Aorta (tissue), 5 donors: ENCODE results near the gene UQCRQ. TPM values are rescaled to one million over a fixed set of nuclear protein-coding genes. Genes with fewer than 3 reads are reported as not detected.

Source experiments
- ATAC-seq: fragments of 200-7000 bp; cut with Tn5 transposase; one replicate; pipeline ENCODE4 v1.9.1; 2022; ENCODE audit warnings: moderate library complexity; ENCODE audit not compliant: low FRiP score
- DNase-seq, 2 donors: peaks; one replicate each; pipeline ENCODE4 v3.0.0-alpha.2; 2020
- H3K27ac ChIP-seq, 2 donors: one replicate each; pipeline ENCODE4 v1.5.1; 2013; ENCODE audit warnings: low read length in 2 of 2, mild to moderate bottlenecking in 2 of 2, moderate library complexity in 2 of 2, control low read depth in 1 of 2, inconsistent platforms in 1 of 2, low read depth in 1 of 2
- H3K27me3 ChIP-seq, 2 donors: one replicate each; pipeline ENCODE4 v1.6.1; 2013; ENCODE audit warnings: control low read depth in 1 of 2, low read length in 1 of 2, mild to moderate bottlenecking in 1 of 2, moderate library complexity in 1 of 2; ENCODE audit not compliant: insufficient read depth in 2 of 2, control insufficient read depth in 1 of 2
- H3K36me3 ChIP-seq, 2 donors: one replicate each; pipeline ENCODE4 v1.6.1; 2013; ENCODE audit warnings: control low read depth in 1 of 2, low read length in 1 of 2, mild to moderate bottlenecking in 1 of 2; ENCODE audit not compliant: insufficient read depth in 2 of 2, control insufficient read depth in 1 of 2
- H3K4me1 ChIP-seq, 2 donors: one replicate each; pipeline ENCODE4 v1.6.1; 2013; ENCODE audit warnings: low read length in 2 of 2, control low read depth in 1 of 2, mild to moderate bottlenecking in 1 of 2, moderate library complexity in 1 of 2; ENCODE audit not compliant: insufficient read depth in 2 of 2, control insufficient read depth in 1 of 2
- H3K4me3 ChIP-seq, 2 donors: one replicate each; pipeline ENCODE4 v1.5.1; 2013; ENCODE audit warnings: low read length in 2 of 2, control low read depth in 1 of 2, mild to moderate bottlenecking in 1 of 2
- H3K9me3 ChIP-seq: one replicate; pipeline ENCODE4 v1.6.1; 2013; ENCODE audit warnings: mild to moderate bottlenecking, low read length; ENCODE audit not compliant: control insufficient read depth
- WGBS, 2 donors: extraction: QIAGEN DNeasy Blood & Tissue Kit; methylation state at CpG; one replicate each; pipeline ENCODE4 v1.1.7; 2013; 5-methylcytosine and 5-hydroxymethylcytosine counted together
- intact Hi-C, 2 donors: fragments of 100-400 bp; cut with DNase I; formaldehyde crosslinking; loops; one replicate each; pipeline versions ENCODE4 v1.14.2 to v1.15.0; 2022
- polyA plus RNA-seq, 2 donors: library from polyadenylated mRNA; stranded (reverse); fragments of 200-250 nt; gene quantifications; one replicate each; pipeline ENCODE4 v1.2.3, GENCODE V29; 2013
- total RNA-seq, 2 donors: library from RNA; stranded (reverse); fragmentation: NEBNext Ultra II Directional; extraction: Animal tissue kit (Norgen Biotek cat#: 25700); gene quantifications; one replicate each; pipeline ENCODE4 v1.2.1, GENCODE V29; 2021
- donor health status: healthy with polysubstance abuse.
- donor health status: Bipolar disorder and iron deficiency.
- donor health status: DM: no; HTN: no; CAD: no.
- donor health status: DM: no; HTN: no; CAD: no.
- donor health status: DM: yes; HTN: yes; CAD: no.

UQCRQ gene
- total and polyA plus RNA-seq, 4 donors, result 212 to 397 (median 249) TPM

DNA sequence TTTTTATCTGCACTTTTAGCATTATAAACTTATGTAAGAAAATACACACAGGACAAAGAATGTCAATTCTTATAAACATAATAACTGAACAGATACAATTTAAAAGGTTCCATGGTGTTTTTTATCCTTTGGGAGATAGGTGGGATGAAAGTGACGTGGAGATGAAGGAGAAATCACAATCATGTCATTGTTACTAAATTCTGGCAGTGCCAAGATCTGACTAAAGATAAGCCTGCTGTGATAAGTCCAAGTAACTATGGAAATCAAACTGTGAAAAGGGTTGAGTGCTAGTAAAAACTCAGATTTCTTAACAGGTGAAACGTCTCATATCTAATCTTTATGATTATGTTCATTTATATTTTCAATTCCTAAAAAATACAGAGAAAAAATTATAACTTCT lies 18.1 kb downstream of the UQCRQ start:
- 47 to 55% methylated on average over 2 of the region's 2 CpGs for WGBS, 2 donors
- DNase-seq (no peak), ATAC-seq (no peak)
- intact Hi-C loops, result no loop called here
- Histone ChIP-seq H3K4me3 (no peak overlapping the region), H3K36me3 (peaks cover 4 to 13% of the 10 kb centered on the region in 2 donors), H3K4me1 (no peaks in the 10 kb centered on the region), H3K9me3 (no peaks in the 10 kb centered on the region), H3K27me3 (no peaks in the 10 kb centered on the region), H3K27ac (no peak overlapping the region)

DNA sequence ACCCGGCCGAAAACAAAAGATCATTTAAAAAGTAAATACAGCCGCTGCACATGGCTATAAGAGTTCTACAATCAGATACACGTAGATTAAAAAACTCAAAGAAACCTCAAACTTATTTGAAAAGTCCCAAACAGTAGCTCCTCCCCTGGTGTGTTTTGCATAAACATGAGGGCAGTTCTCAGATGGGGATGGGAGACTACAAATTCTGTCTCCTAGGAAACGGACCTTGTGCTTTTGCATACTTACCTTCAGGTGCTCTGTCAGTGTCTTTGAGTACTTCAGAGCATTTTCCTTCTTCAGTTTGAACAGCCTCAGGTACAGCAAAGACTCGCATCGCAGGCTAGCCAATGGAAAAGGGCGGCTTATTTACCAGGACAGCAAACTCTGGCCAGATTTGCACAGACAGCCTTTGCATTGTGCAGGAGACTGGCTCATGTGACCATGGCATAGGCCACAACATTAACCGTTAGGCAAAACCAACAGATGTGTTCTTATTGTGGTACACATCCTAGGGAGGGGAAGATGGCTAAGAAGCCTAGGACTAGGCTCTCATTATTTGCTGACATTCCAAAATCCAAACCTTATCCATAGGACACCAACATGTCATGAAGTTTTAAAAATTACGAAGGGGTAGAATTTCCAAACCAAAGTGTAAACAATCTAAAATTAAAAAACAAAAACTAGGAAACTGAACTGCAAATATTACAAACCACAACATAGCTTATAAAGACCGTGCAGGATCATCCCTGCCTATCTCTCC lies 19.8 kb downstream of the UQCRQ start:
- WGBS, 2 donors, result 88 to 90% methylated on average over 11 of the region's 11 CpGs
- no peak for DNase-seq

DNA sequence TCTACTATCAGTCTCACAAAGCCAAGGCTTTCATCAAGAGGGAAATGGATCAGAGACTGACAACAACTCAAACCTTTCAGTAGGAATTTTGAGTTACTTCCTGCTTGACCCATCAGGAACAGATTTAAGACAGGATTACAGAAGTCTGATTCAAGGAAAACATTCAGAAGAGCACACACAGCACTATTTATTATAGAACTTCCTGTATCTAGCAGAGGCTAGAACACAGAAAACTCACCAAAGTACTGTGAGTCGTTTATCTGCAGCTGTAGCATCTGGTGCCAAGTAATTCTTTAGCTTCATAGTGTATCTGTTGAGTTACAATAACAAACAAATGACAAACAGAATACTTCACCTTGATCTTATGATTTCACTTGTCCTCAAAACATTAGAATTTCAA lies 20.8 kb downstream of the UQCRQ start:
- WGBS, 2 donors, result 42 to 63% methylated on average over 1 of the region's 1 CpG
- Histone ChIP-seq H3K36me3 (peaks cover 4 to 14% of the 10 kb centered on the region in 2 donors), H3K4me1 (no peaks in the 10 kb centered on the region), H3K9me3 (no peaks in the 10 kb centered on the region), H3K27ac (no peak overlapping the region), H3K27me3 (no peaks in the 10 kb centered on the region), H3K4me3 (no peak overlapping the region)
- ATAC-seq (no peak), DNase-seq (no peak)
- intact Hi-C loops, result no loop called here

More for the DNA sequence above, 19.8 kb downstream of the UQCRQ start:
- no peaks in the 10 kb centered on the region for H3K27me3 ChIP-seq
- H3K4me3 ChIP-seq, result no peak overlapping the region
- no peaks in the 10 kb centered on the region for H3K4me1 ChIP-seq
- H3K36me3 ChIP-seq, result peaks cover 4 to 10% of the 10 kb centered on the region in 2 donors
- no peak for ATAC-seq
- no peak overlapping the region for H3K27ac ChIP-seq
- intact Hi-C loops, result no loop called here
- no peaks in the 10 kb centered on the region for H3K9me3 ChIP-seq

DNA sequence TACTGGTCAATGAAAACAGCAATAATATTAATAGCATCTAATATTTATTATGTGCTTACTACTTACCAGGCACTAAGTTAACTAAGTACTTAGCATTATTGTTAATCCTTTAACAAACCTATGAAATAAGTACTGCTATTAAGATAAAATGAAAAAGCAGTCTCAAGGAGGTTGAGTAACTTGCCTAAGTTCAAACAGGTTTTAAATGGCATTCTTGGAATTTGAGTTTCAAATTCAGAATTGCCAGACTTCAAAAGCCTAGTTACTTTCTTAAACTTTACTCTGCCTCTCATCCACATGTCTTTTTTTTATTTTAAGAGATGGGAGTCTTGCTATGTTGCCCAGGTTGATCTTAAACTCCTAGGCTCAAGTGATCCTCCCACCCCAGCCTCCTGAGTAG lies 23.1 kb downstream of the UQCRQ start:
- H3K4me3 ChIP-seq, result no peak overlapping the region
- DNase-seq (no peak), ATAC-seq (no peak)
- no peak overlapping the region for H3K27ac ChIP-seq
- no peaks in the 10 kb centered on the region for H3K4me1 ChIP-seq
- H3K9me3 ChIP-seq, result no peaks in the 10 kb centered on the region
- H3K27me3 ChIP-seq, result no peaks in the 10 kb centered on the region
- intact Hi-C loops, result no loop called here
- H3K36me3 ChIP-seq, result peaks cover 4 to 12% of the 10 kb centered on the region in 2 donors

DNA sequence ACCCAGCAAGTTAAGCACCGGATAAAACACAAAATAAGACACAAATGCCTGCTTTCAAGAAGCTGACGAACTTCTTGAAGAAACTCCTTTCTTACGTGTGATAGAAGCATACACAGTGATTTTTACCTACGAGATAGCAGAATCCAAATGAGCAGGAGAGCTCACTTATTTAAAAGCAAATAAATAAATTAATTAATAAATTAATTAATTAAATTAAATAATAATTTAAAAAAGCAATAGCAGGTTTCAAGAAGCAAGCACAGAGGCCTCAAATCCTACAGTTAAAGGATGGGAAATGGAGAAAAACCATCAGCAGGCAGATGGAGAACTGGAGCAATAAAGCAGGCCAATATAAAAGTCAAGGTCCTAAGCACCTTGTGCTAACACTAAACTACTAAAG lies 24.4 kb downstream of the UQCRQ start:
- no peaks in the 10 kb centered on the region for H3K27me3 ChIP-seq
- no peak overlapping the region for H3K27ac ChIP-seq
- DNase-seq, result no peak
- H3K4me3 ChIP-seq, result no peak overlapping the region
- H3K4me1 ChIP-seq, result peaks cover 0 to 2% of the 10 kb centered on the region in 2 donors
- no peaks in the 10 kb centered on the region for H3K9me3 ChIP-seq
- intact Hi-C loops, result no loop called here
- WGBS, 2 donors, result 90 to 93% methylated on average over 4 of the region's 4 CpGs
- no peak for ATAC-seq
- H3K36me3 ChIP-seq, result peaks cover 4 to 12% of the 10 kb centered on the region in 2 donors

DNA sequence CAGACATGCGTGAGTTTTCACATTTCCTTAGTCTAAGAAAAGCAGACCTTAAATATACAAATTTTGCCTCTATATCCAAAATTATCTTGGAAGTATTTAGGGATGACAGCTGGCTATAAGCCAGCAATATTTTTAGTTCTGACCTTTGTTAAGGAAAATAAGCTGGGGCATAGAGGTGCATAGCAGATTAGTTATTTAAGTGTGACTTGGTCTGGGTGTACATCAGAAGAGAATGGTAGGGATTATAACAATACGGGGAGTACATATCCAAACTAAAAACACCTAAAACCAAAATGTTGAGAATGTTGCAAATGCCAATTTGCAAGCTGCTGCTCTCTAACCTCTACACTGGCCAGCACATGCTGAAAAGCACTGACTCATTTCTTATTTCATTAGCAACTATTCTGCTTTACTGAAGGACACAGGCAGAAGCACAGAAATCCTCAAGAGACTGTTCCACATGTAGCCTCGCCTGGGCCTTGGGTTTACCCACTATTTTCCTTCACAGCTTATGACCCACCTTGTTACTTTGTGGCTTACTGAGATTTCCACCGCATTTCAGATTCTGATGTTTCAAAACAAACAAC lies 29.4 kb downstream of the UQCRQ start:
- Histone ChIP-seq H3K4me1 (peaks cover 3 to 6% of the 10 kb centered on the region in 2 donors), H3K27me3 (no peaks in the 10 kb centered on the region), H3K4me3 (no peak overlapping the region), H3K36me3 (peaks cover 9 to 11% of the 10 kb centered on the region in 2 donors), H3K9me3 (no peaks in the 10 kb centered on the region), H3K27ac (no peak overlapping the region)
- intact Hi-C loops, result no loop called here
- ATAC-seq (no peak), DNase-seq (no peak)
- 33 to 41% methylated on average over 4 of the region's 4 CpGs for WGBS, 2 donors

DNA sequence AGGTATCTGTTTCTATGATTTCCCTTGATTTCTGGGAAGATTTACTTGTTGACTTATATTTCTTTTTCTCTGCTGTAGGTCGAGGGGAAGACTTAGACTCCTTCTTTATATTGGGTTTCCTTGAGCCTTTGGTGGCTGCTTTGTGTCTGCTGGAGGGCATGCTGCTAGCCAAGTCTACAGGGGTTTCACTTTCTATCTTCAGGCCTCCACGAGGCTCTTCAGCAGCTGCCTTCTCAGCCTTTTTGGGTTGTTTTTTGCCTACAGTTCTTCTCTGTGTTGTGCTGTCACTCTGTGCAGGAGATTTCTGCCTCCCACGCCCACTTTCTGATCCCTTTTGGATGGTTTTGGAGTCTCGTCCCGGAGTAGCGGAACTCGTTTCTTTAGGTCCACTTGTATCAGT lies 30.2 kb downstream of the UQCRQ start:
- H3K36me3 ChIP-seq, result peaks cover 9 to 11% of the 10 kb centered on the region in 2 donors
- H3K4me1 ChIP-seq, result peaks cover 3 to 6% of the 10 kb centered on the region in 2 donors
- H3K27me3 ChIP-seq, result no peaks in the 10 kb centered on the region
- no peak overlapping the region for H3K27ac ChIP-seq
- DNase-seq, result no peak
- 76 to 77% methylated on average over 7 of the region's 7 CpGs for WGBS, 2 donors
- no peak for ATAC-seq
- H3K4me3 ChIP-seq, result no peak overlapping the region
- intact Hi-C loops, result no loop called here
- H3K9me3 ChIP-seq, result no peaks in the 10 kb centered on the region

DNA sequence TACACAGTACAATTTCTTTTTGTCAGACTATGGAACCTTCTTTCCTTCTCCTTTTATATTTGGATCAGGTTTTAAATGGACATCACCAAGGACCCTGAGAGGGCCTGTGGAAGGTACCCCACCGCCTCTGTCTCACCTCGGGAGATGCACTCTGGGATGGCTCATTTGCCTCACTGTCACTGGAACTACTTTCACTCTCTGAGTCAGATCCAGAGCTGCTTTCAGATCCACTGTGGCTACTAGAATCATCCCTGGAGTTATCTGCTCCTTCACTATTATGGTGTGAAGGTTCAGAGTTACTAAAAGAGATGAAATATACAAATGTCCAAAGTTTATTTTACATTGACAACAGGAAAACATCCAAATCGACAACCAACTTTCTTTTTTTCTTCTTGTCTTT lies 31.7 kb downstream of the UQCRQ start:
- Histone ChIP-seq H3K36me3 (peaks cover 6 to 11% of the 10 kb centered on the region in 2 donors), H3K27me3 (no peaks in the 10 kb centered on the region), H3K9me3 (no peaks in the 10 kb centered on the region), H3K27ac (no peak overlapping the region), H3K4me1 (peaks cover 3 to 6% of the 10 kb centered on the region in 2 donors), H3K4me3 (no peak overlapping the region)
- 73 to 76% methylated on average over 3 of the region's 3 CpGs for WGBS, 2 donors
- intact Hi-C loops, result no loop called here
- DNase-seq, result no peak
- ATAC-seq, result no peak

DNA sequence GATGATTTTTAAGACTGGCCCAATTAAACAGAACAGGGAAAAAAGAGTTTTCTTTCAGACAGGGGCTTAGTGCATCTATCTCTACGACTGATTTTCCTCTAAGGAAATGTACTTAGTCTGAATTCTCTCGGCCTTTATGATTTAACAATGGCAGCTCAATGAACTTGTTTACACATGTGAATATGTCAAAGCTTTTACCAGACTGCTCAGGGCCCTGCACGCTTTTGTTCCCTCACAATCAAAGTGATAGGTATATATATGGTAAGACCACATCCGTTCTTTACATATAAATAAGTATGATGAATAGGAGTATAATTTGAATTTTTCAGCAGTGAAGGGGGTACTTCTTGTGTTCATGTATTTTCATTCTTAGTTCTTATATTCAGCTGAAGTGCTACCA lies 34.6 kb downstream of the UQCRQ start:
- intact Hi-C loops, result no loop called here
- 78 to 81% methylated on average over 4 of the region's 4 CpGs for WGBS, 2 donors
- no peak overlapping the region for H3K4me3 ChIP-seq
- H3K9me3 ChIP-seq, result no peaks in the 10 kb centered on the region
- no peaks in the 10 kb centered on the region for H3K27me3 ChIP-seq
- H3K4me1 ChIP-seq, result peaks cover under 1 to 3% of the 10 kb centered on the region in 2 donors
- no peak for ATAC-seq
- peaks cover 5 to 8% of the 10 kb centered on the region in 2 donors for H3K36me3 ChIP-seq
- DNase-seq, result no peak
- no peak overlapping the region for H3K27ac ChIP-seq
